WTC11 (cell line): ENCODE data around the gene SPAG9. TPM values are rescaled to one million over a fixed set of nuclear protein-coding genes. Genes with fewer than 3 reads are reported as not detected.

ENCODE experiments used
- ATAC-seq: fragments of 200-7000 bp; cut with Tn5 transposase; 2 replicates; pipeline ENCODE4 v1.10.0; 2021; ENCODE audit warnings: mild to moderate bottlenecking, moderate library complexity
- CTCF ChIA-PET: fragments of 300-600 bp; sonication (Branson Sonifier 250); formaldehyde crosslinking; loops from one replicate; lab custom pipeline; 2021; ENCODE audit warnings: antibody characterized with exemption; lab: Charles Lee
- POLR2A ChIA-PET: fragments of 350-600 bp; sonication (Branson Sonifier 250); formaldehyde crosslinking; loops from one replicate; lab custom pipeline; 2021; ENCODE audit warnings: antibody characterized with exemption; lab: Charles Lee
- DNase-seq: peaks from one replicate; pipeline ENCODE4 v3.0.0; 2021; ENCODE audit warnings: low spot score
- H3K27ac Mint-ChIP-seq: 2 replicates; pipeline ENCODE4 v1.8.0; 2021; ENCODE audit warnings: mixed read lengths
- H3K27me3 Mint-ChIP-seq: 2 replicates; pipeline ENCODE4 v1.8.0; 2021; ENCODE audit warnings: low read depth, mild to moderate bottlenecking, moderate library complexity, mixed read lengths
- H3K36me3 Mint-ChIP-seq: 2 replicates; pipeline ENCODE4 v1.8.0; 2021; ENCODE audit warnings: mixed read lengths
- H3K4me1 Mint-ChIP-seq: 2 replicates; pipeline ENCODE4 v1.8.0; 2022; ENCODE audit warnings: mixed read lengths
- H3K4me3 Mint-ChIP-seq: 2 replicates; pipeline ENCODE4 v1.8.0; 2021; ENCODE audit warnings: mild to moderate bottlenecking, moderate library complexity, mixed read lengths
- H3K9me3 Mint-ChIP-seq: 2 replicates; pipeline ENCODE4 v1.8.0; 2021; ENCODE audit warnings: mixed read lengths
- ATF1 ChIP-seq: sonication (generic); formaldehyde crosslinking; IDR thresholded peaks from 2 replicates; pipeline ENCODE4 v1.8.1; 2023; ENCODE audit warnings: mild to moderate bottlenecking, moderate library complexity, missing genetic modification reagents
- CBFB ChIP-seq: sonication (generic); formaldehyde crosslinking; IDR thresholded peaks from 2 replicates; pipeline ENCODE4 v1.8.1; 2022; ENCODE audit warnings: mild to moderate bottlenecking, low read depth, missing genetic modification reagents
- CDX4 ChIP-seq: fragments of 250-450 bp; sonication (Bioruptor Pico); IDR thresholded peaks from 2 replicates; pipeline ENCODE4 v1.9.0; 2021; ENCODE audit warnings: moderate library complexity, mild to moderate bottlenecking, inconsistent platforms, borderline replicate concordance
- CREB1 ChIP-seq: sonication (generic); formaldehyde crosslinking; IDR thresholded peaks from 2 replicates; pipeline ENCODE4 v1.8.0; 2023; ENCODE audit warnings: mild to moderate bottlenecking, missing genetic modification reagents
- CREM ChIP-seq: sonication (generic); formaldehyde crosslinking; IDR thresholded peaks from 2 replicates; pipeline ENCODE4 v1.8.1; 2022; ENCODE audit warnings: mild to moderate bottlenecking, missing genetic modification reagents, moderate library complexity
- ETV6 ChIP-seq: sonication (generic); formaldehyde crosslinking; IDR thresholded peaks from 2 replicates; pipeline ENCODE4 v1.8.1; 2022; ENCODE audit warnings: mild to moderate bottlenecking, missing genetic modification reagents
- GTF2I ChIP-seq: fragments of 250-450 bp; sonication (Bioruptor Pico); conservative IDR thresholded peaks from 2 replicates; pipeline ENCODE4 v1.4.0; 2021; ENCODE audit warnings: mild to moderate bottlenecking
- IRF2 ChIP-seq: sonication (generic); formaldehyde crosslinking; IDR thresholded peaks from 2 replicates; pipeline ENCODE4 v1.8.0; 2022; ENCODE audit warnings: low read depth, missing genetic modification reagents, borderline replicate concordance
- JAZF1 ChIP-seq: fragments of 250-450 bp; sonication (Bioruptor Pico); IDR thresholded peaks from 2 replicates; pipeline ENCODE4 v1.9.0; 2021; ENCODE audit warnings: moderate library complexity, mild to moderate bottlenecking, inconsistent platforms
- JUN ChIP-seq: sonication (generic); formaldehyde crosslinking; IDR thresholded peaks from 2 replicates; pipeline ENCODE4 v1.8.0; 2023; ENCODE audit warnings: mild to moderate bottlenecking, missing genetic modification reagents
- MAX ChIP-seq: sonication (generic); formaldehyde crosslinking; IDR thresholded peaks from 2 replicates; pipeline ENCODE4 v1.8.0; 2022; ENCODE audit warnings: mild to moderate bottlenecking, missing genetic modification reagents
- NR3C1 ChIP-seq: sonication (generic); formaldehyde crosslinking; conservative IDR thresholded peaks from 2 replicates; pipeline ENCODE4 v1.8.1; 2023; ENCODE audit warnings: low read depth, mild to moderate bottlenecking, missing genetic modification reagents
- OVOL2 ChIP-seq: fragments of 250-450 bp; sonication (Bioruptor Pico); IDR thresholded peaks from 2 replicates; pipeline ENCODE4 v1.9.0; 2021; ENCODE audit warnings: mild to moderate bottlenecking, borderline replicate concordance
- RELA ChIP-seq: sonication (generic); formaldehyde crosslinking; IDR thresholded peaks from 2 replicates; pipeline ENCODE4 v1.8.1; 2022; ENCODE audit warnings: missing genetic modification reagents, mild to moderate bottlenecking, borderline replicate concordance
- RORB ChIP-seq: fragments of 250-450 bp; sonication (Bioruptor Pico); IDR thresholded peaks from 2 replicates; pipeline ENCODE4 v1.9.0; 2021; ENCODE audit warnings: mild to moderate bottlenecking
- SMAD4 ChIP-seq: sonication (generic); formaldehyde crosslinking; IDR thresholded peaks from 2 replicates; pipeline ENCODE4 v1.8.0; 2022; ENCODE audit warnings: mild to moderate bottlenecking, missing genetic modification reagents
- SOX15 ChIP-seq: fragments of 250-450 bp; sonication (Bioruptor Pico); IDR thresholded peaks from 2 replicates; pipeline ENCODE4 v1.9.0; 2021; ENCODE audit warnings: mild to moderate bottlenecking
- STAT6 ChIP-seq: sonication (generic); formaldehyde crosslinking; conservative IDR thresholded peaks from 2 replicates; pipeline ENCODE4 v1.8.1; 2023; ENCODE audit warnings: mild to moderate bottlenecking, low read depth, missing genetic modification reagents, moderate library complexity
- TEAD1 ChIP-seq: sonication (generic); formaldehyde crosslinking; IDR thresholded peaks from 2 replicates; pipeline ENCODE4 v1.8.0; 2022; ENCODE audit warnings: mild to moderate bottlenecking, missing genetic modification reagents
- USF1 ChIP-seq: sonication (generic); formaldehyde crosslinking; IDR thresholded peaks from 2 replicates; pipeline ENCODE4 v1.8.0; 2022; ENCODE audit warnings: mild to moderate bottlenecking, missing genetic modification reagents
- ZNF232 ChIP-seq: sonication (generic); formaldehyde crosslinking; IDR thresholded peaks from 2 replicates; pipeline ENCODE4 v1.8.0; 2022; ENCODE audit warnings: mild to moderate bottlenecking, missing genetic modification reagents
- ZNF396 ChIP-seq: fragments of 250-450 bp; sonication (Bioruptor Pico); IDR thresholded peaks from 2 replicates; pipeline ENCODE4 v1.8.0; 2021; ENCODE audit warnings: mild to moderate bottlenecking, moderate library complexity, borderline replicate concordance
- ZNF423 ChIP-seq: fragments of 250-450 bp; sonication (Bioruptor Pico); IDR thresholded peaks from 2 replicates; pipeline ENCODE4 v2.1.2; 2022; ENCODE audit warnings: mild to moderate bottlenecking, moderate library complexity
- ZNF425 ChIP-seq: fragments of 250-450 bp; sonication (Bioruptor Pico); conservative IDR thresholded peaks from 2 replicates; pipeline ENCODE4 v1.9.0; 2021; ENCODE audit warnings: mild to moderate bottlenecking
- ZNF671 ChIP-seq: fragments of 250-450 bp; sonication (Bioruptor Pico); IDR thresholded peaks from 2 replicates; pipeline ENCODE4 v1.8.0; 2021; ENCODE audit warnings: mild to moderate bottlenecking
- total RNA-seq: library from RNA; stranded (reverse); gene quantifications from 3 replicates; pipeline ENCODE4 v1.2.3, GENCODE V29; 2021

Gene SPAG9
- total RNA-seq, 1 experiment from 2014 or later, result 51.9 TPM

- TF ChIP-seq ZNF425 (CRISPR knock-in tag) (no peak), ZNF671 (no peak), USF1 (no peak), STAT6 (no peak), OVOL2 (CRISPR knock-in tag) (no peak), CREB1 (CRISPR knock-in tag) (no peak), ZNF396 (CRISPR knock-in tag) (no peak)
Observed at GRCh38 chr17:50979524-50979927, 141.1 kb downstream of the SPAG9 start (continued).

- H3K27me3 Mint-ChIP-seq, result no peaks in the 10 kb centered on the region
- no peaks in the 10 kb centered on the region for H3K9me3 Mint-ChIP-seq
- H3K27ac Mint-ChIP-seq, result no peak overlapping the region
- no peak for ATAC-seq
- H3K36me3 Mint-ChIP-seq, result peaks cover 38% of the 10 kb centered on the region
- H3K4me3 Mint-ChIP-seq, result no peak overlapping the region
- POLR2A ChIA-PET, result no interaction called here
- no peak for TF ChIP-seq JUN (CRISPR knock-in tag)
- no peak for TF ChIP-seq SMAD4 (CRISPR knock-in tag)
- no peak for TF ChIP-seq ATF1 (CRISPR knock-in tag)
- TF ChIP-seq GTF2I, result no peak
- TF ChIP-seq JAZF1, result no peak
- no peak for TF ChIP-seq USF1
- TF ChIP-seq ZNF232 (CRISPR knock-in tag), result no peak
- TF ChIP-seq, all 79 proteins: peak for 0
- no peak for DNase-seq
- no peaks in the 10 kb centered on the region for H3K4me1 Mint-ChIP-seq
- CTCF ChIA-PET, result interaction anchor here (0.6 to 1.2 kb wide), 2 partner anchors 21 to 195 kb away, joined by 3 read pairs; no protein-coding TSS in a partner anchor
Observed at GRCh38 chr17:50977487-50978159, 143.0 kb downstream of the SPAG9 start.

GRCh38 chr17:50976951-50977472, 143.7 kb downstream of the SPAG9 start:
- Mint-ChIP-seq H3K9me3 (no peaks in the 10 kb centered on the region), H3K27me3 (no peaks in the 10 kb centered on the region)
- CTCF ChIA-PET, result interaction anchor here (0.6 to 1.2 kb wide), 2 partner anchors 20 to 194 kb away, joined by 3 read pairs; no protein-coding TSS in a partner anchor
- no peak for TF ChIP-seq ETV6 (CRISPR knock-in tag)
- TF ChIP-seq ZNF423 (CRISPR knock-in tag), result no peak
- TF ChIP-seq CREM (CRISPR knock-in tag), result no peak
- no peak for TF ChIP-seq CBFB (CRISPR knock-in tag)
- no peak for TF ChIP-seq NR3C1 (CRISPR knock-in tag)
- no peak for TF ChIP-seq IRF2 (CRISPR knock-in tag)
- no peak for TF ChIP-seq TEAD1 (CRISPR knock-in tag)
- TF ChIP-seq CDX4 (CRISPR knock-in tag), result no peak
- TF ChIP-seq SOX15 (CRISPR knock-in tag), result no peak
- TF ChIP-seq STAT6, result no peak
- TF ChIP-seq RORB, result no peak
- TF ChIP-seq ZNF396 (CRISPR knock-in tag), result no peak
- no peak for TF ChIP-seq MAX (CRISPR knock-in tag)
- no peak for TF ChIP-seq RELA (CRISPR knock-in tag)
- TF ChIP-seq, all 79 proteins: peak for 0
- Mint-ChIP-seq H3K27ac (no peak overlapping the region), H3K4me3 (no peak overlapping the region), H3K36me3 (peaks cover 38% of the 10 kb centered on the region), H3K4me1 (no peaks in the 10 kb centered on the region)
- ATAC-seq (no peak), DNase-seq (no peak)
- POLR2A ChIA-PET, result no interaction called here
